Activated CD4-positive, alpha-beta memory T cell treated with anti-CD3 and anti-CD28 coated beads for 36 hours (primary cell): ENCODE measurements around the gene TMEM43. TPM values are rescaled to one million over a fixed set of nuclear protein-coding genes. Genes with fewer than 3 reads are reported as not detected.
"Not testable (repeated sequence)": the region's sequence is repeated elsewhere in the genome, so short reads cannot be mapped to it uniquely, and the experiment has no call there.

Experiments used
- CTCF ChIA-PET: fragments of 350-600 bp; sonication (Branson Sonifier 250); formaldehyde crosslinking; loops from one replicate; lab custom pipeline; 2021; ENCODE audit warnings: antibody characterized with exemption, inconsistent platforms; lab: Charles Lee
- POLR2A ChIA-PET: fragments of 350-600 bp; sonication (Branson Sonifier 250); formaldehyde crosslinking; loops from one replicate; lab custom pipeline; 2021; ENCODE audit warnings: antibody characterized with exemption; lab: Charles Lee
- DNase-seq: peaks from one replicate; pipeline ENCODE4 v3.0.0-alpha.2; 2020
- H3K27ac Mint-ChIP-seq: one replicate; pipeline ENCODE4 v1.8.0; 2021; ENCODE audit warnings: mixed read lengths
- H3K27me3 Mint-ChIP-seq: one replicate; pipeline ENCODE4 v1.8.0; 2021; ENCODE audit warnings: mixed read lengths
- H3K36me3 Mint-ChIP-seq: one replicate; pipeline ENCODE4 v1.8.0; 2021; ENCODE audit warnings: mixed read lengths
- H3K4me1 Mint-ChIP-seq: one replicate; pipeline ENCODE4 v1.8.0; 2021; ENCODE audit warnings: low read depth, mixed read lengths
- H3K4me3 Mint-ChIP-seq: one replicate; pipeline ENCODE4 v1.8.0; 2021; ENCODE audit warnings: mild to moderate bottlenecking, mixed read lengths
- H3K9me3 Mint-ChIP-seq: one replicate; pipeline ENCODE4 v1.8.0; 2021; ENCODE audit warnings: mixed read lengths
- intact Hi-C: fragments of 100-400 bp; cut with micrococcal nuclease; formaldehyde crosslinking; loops from one replicate; pipeline ENCODE4 v1.15.1; 2023
- total RNA-seq, 2 experiments: library from RNA; stranded (reverse); gene quantifications; one replicate each; pipeline ENCODE4 v1.2.3, GENCODE V29; 2021

Gene TMEM43
- total RNA-seq, 2 experiments from 2014 or later: 31.0 to 32.4 TPM

DNA sequence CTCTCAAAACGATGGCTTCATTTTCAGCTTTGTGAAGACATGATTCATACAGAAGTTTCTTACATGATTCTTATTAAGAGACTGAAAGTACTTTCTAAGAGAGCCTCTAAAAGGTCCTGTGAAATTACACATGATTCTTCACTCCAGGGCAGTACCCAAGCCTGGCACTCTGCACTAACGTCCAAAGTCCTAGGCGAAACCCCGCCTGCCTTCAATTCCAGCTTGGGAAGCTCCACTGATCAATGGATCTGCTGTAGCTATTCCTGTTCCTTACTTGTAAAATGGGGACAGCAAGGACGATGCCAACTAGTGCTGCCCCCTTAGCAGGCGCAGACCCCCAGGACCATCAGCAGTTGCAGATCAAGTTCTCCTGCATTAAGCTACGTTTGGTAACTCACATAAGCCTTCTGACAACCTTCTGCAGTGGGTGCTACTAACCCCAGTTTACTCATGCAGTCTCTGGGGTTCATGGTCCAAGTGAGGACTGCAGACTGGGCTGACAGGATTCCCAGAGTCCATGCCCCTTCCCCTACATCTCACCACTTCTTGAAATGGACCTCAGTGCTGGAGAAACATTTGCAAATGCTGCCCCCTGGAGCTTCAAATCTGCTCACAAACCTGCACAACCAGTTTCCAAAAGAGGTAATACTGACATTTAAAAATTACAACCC is 10.8 kb upstream of the TMEM43 start:
- DNase-seq: no peak
- no peak overlapping the region for H3K27ac Mint-ChIP-seq
- H3K9me3 Mint-ChIP-seq: no peaks in the 10 kb centered on the region
- POLR2A ChIA-PET: interaction anchor here (1.1 kb wide), 1 partner anchor 11 kb away, joined by 3 read pairs; the partner anchor contains the start of genes CHCHD4 and TMEM43
- no peaks in the 10 kb centered on the region for H3K27me3 Mint-ChIP-seq
- CTCF ChIA-PET: interaction anchor here (1.0 to 3.5 kb wide), 3 partner anchors 10 to 466 kb away, joined by 3 to 29 read pairs (median 6); partner anchors contain the start of genes CHCHD4 and TMEM43
- H3K4me1 Mint-ChIP-seq: no peaks in the 10 kb centered on the region
- intact Hi-C loops: loop anchor here (1.0 kb wide), 1 partner anchor 218 kb away; no protein-coding TSS in a partner anchor
- H3K36me3 Mint-ChIP-seq: peaks cover 36% of the 10 kb centered on the region
- no peak overlapping the region for H3K4me3 Mint-ChIP-seq

DNA sequence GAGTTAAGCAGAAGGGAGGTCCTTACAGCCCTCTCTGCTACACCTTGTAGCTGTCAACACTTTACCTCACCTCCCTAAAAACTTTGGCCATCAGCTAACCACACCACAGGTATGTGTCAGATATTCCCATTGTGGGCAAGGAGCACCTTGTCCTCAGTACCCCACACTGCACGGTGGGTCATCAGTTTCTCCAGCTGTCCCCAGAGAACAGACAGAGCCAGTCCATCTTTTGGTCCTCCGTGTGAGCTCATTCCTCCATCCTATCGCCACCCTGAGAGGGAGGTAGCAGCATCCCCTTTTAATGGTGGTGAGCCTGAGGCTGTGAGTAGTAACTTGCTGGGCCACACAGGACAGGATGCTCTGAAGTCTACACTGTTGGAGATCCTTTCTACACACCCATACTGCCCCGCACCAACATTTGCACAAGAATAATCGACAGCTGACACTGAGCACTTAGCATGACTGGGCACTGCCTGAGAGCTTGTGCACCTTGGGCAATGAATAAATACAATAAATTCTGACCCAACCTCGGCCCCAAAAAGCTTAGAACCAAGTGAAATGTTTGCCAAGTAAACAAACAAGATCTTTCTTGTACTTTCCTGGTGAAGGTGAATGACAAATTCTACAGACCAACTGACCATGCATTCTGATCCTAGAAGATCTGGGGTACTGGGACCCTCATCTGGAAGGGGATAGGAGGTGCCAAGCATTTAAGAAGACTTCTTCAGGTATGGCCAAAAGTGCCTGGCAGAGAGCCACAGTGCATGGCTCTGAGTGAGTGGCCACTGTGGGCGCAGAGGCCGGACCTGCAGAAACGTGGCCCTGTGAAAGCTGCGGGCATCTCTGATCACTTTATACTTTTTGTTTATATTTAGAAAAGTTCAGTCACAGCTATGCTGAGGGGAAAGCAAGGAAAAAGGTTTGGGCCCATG is 7.1 kb upstream of the TMEM43 start:
- Mint-ChIP-seq H3K36me3 (peaks cover 42% of the 10 kb centered on the region), H3K27me3 (no peaks in the 10 kb centered on the region), H3K4me3 (no peak overlapping the region), H3K4me1 (peaks cover 9% of the 10 kb centered on the region), H3K27ac (no peak overlapping the region), H3K9me3 (no peaks in the 10 kb centered on the region)
- DNase-seq: no peak
- CTCF ChIA-PET: interaction anchor here (1.5 kb wide), 1 partner anchor 86 kb away, joined by 3 read pairs; no protein-coding TSS in a partner anchor
- intact Hi-C loops: no loop called here
- POLR2A ChIA-PET: no interaction called here

GRCh38 chr3:14118400-14119381 is 6.2 kb upstream of the TMEM43 start:
- no peak for DNase-seq
- intact Hi-C loops: no loop called here
- no peak overlapping the region for H3K27ac Mint-ChIP-seq
- H3K4me3 Mint-ChIP-seq: no peak overlapping the region
- ChIA-PET POLR2A (no interaction called here), CTCF (interaction anchor here (1.7 kb wide), 1 partner anchor 222 kb away, joined by 4 read pairs; no protein-coding TSS in a partner anchor)
- H3K27me3 Mint-ChIP-seq: no peaks in the 10 kb centered on the region
- H3K36me3 Mint-ChIP-seq: peaks cover 36% of the 10 kb centered on the region
- H3K4me1 Mint-ChIP-seq: peaks cover 17% of the 10 kb centered on the region
- no peaks in the 10 kb centered on the region for H3K9me3 Mint-ChIP-seq

DNA sequence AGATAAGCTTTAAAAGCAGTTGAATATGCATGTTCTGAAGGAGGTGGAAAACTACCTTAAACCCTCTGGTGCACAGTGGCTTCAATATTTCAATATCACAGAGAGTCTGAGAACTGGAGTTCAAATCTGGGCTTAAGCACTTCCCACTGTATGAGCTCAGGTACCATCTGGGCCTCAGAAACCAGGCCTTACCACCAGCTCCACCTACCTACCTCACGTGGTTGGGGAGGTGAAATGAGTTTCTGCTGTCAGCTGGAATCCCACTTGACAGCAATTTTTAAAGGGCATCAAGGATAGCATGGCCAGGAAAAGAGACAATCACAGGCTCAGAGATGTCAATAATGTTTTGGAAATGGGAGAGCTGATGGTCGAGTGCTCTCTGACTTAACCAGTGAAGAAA is 5.2 kb upstream of the TMEM43 start:
- Mint-ChIP-seq H3K27ac (no peak overlapping the region), H3K4me3 (no peak overlapping the region), H3K9me3 (no peaks in the 10 kb centered on the region), H3K4me1 (peaks cover 19% of the 10 kb centered on the region), H3K27me3 (no peaks in the 10 kb centered on the region), H3K36me3 (peaks cover 30% of the 10 kb centered on the region)
- intact Hi-C loops: no loop called here
- DNase-seq: no peak
- POLR2A ChIA-PET: no interaction called here
- CTCF ChIA-PET: interaction anchor here (1.7 kb wide), 1 partner anchor 223 kb away, joined by 4 read pairs; no protein-coding TSS in a partner anchor

DNA sequence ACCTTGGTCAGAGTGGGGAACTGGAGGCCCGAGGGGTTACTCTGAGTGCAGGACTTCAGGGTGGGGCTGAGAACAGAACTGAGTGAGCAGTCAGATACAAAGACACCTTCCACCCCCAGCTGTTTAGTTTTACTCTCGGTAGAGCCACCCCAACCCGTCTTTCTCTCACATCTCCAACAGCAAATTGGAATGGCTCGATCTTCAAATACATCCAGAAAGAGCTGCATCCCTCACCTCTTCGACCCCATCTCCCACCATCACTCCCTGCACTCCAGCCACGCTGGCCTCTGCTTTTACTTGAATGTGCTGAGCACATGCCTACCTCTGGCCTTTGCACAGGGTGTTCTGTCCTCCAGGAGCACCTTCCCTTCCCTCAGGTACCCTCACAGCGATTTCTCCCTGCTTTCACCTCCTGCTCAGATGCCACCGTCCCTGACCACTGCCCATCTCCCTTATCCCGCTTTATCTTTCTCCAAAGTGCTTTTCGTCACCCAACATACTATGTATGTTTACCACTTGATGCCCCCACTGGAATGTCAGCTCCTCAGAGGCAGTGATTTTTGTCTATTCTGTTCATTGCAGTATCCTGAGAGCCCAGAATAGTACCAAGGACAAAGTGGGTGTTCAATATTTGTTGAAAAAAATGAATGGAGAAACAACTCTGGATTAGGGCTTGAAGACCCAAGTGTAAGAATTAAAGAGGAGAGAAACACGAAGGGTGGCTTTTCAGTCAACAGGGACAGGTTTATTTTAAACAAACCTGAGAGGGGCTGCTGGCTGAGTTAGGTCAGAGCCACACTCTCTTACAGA is 4.5 kb upstream of the TMEM43 start:
- DNase-seq: no peak
- peaks cover 24% of the 10 kb centered on the region for H3K36me3 Mint-ChIP-seq
- no peak overlapping the region for H3K27ac Mint-ChIP-seq
- no peak overlapping the region for H3K4me3 Mint-ChIP-seq
- CTCF ChIA-PET: interaction anchor here (0.8 to 1.7 kb wide), 2 partner anchors 57 to 224 kb away, joined by 3 to 4 read pairs; no protein-coding TSS in a partner anchor
- POLR2A ChIA-PET: no interaction called here
- intact Hi-C loops: no loop called here
- H3K27me3 Mint-ChIP-seq: no peaks in the 10 kb centered on the region
- H3K4me1 Mint-ChIP-seq: peaks cover 19% of the 10 kb centered on the region
- H3K9me3 Mint-ChIP-seq: no peaks in the 10 kb centered on the region

DNA sequence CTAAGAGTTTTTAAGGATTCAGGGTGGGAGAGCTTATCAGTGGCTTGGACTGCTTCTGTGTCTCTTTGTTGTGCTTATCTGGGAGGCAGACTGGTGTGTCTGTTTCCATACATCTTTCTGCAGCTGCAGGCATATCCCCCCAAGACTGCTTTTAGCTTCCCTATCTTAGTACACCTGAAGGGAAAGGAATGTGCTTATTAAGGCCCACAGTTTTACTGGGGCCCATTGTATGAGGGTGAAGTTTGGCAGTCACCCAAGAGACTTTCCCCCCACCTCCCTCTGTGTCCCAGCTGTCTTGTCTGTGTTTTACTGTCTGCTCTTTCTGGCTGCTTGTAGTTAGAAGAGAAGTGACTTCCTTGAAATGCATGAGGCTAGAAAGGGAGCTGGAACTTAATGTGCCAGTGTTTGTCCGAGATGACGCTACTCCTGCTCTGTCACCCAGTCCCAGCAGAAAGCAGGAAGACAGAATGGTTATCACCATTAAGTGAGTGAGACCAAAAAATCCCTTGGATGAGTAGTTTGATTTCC is 3.9 kb upstream of the TMEM43 start:
- intact Hi-C loops, H3K4me3 Mint-ChIP-seq, POLR2A ChIA-PET, H3K27me3 Mint-ChIP-seq, H3K27ac Mint-ChIP-seq, H3K9me3 Mint-ChIP-seq, DNase-seq: not testable (repeated sequence)
- CTCF ChIA-PET: interaction anchor here (0.8 kb wide), 1 partner anchor 56 kb away, joined by 3 read pairs; no protein-coding TSS in a partner anchor
- H3K36me3 Mint-ChIP-seq: peaks cover 21% of the 10 kb centered on the region
- H3K4me1 Mint-ChIP-seq: peaks cover 22% of the 10 kb centered on the region

DNA sequence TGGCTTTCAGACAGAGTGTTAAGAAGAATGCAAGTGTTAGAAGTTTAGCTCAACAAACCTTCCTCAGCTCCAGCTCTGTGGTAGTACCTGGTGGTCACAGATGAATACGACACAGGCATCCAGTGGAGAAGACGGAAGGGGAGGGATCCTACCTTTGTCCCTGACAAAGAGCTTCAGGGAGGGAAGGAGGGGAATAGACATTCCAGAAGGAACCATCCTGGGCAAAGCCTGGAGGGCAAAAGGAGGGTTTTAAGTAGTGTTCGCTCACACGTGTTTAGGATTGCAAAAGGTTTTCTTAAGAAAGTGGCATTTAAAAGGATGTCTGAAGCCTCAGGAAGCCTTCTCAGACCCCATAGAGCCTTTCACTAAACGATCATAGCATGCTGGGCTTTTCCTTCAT is 3.0 kb upstream of the TMEM43 start:
- CTCF ChIA-PET: interaction anchor here (0.5 kb wide), 1 partner anchor 1080 kb away, joined by 3 read pairs; no protein-coding TSS in a partner anchor
- intact Hi-C loops: no loop called here
- no peaks in the 10 kb centered on the region for H3K27me3 Mint-ChIP-seq
- H3K9me3 Mint-ChIP-seq: no peaks in the 10 kb centered on the region
- DNase-seq: no peak
- no peak overlapping the region for H3K4me3 Mint-ChIP-seq
- POLR2A ChIA-PET: interaction anchor here (0.5 to 4.8 kb wide), 2 partner anchors 22 to 315 kb away, joined by 4 to 52 read pairs; no protein-coding TSS in a partner anchor
- H3K4me1 Mint-ChIP-seq: peaks cover 30% of the 10 kb centered on the region
- H3K27ac Mint-ChIP-seq: no peak overlapping the region
- H3K36me3 Mint-ChIP-seq: peaks cover 20% of the 10 kb centered on the region

GRCh38 chr3:14122301-14122700 is 2.6 kb upstream of the TMEM43 start:
- ChIA-PET CTCF (no interaction called here), POLR2A (interaction anchor here (0.5 to 4.8 kb wide), 3 partner anchors 22 to 316 kb away, joined by 3 to 52 read pairs (median 4); no protein-coding TSS in a partner anchor)
- Mint-ChIP-seq H3K4me3 (peak overlapping the region; percentile 31), H3K9me3 (no peaks in the 10 kb centered on the region), H3K36me3 (peaks cover 20% of the 10 kb centered on the region), H3K4me1 (peaks cover 34% of the 10 kb centered on the region), H3K27me3 (no peaks in the 10 kb centered on the region), H3K27ac (peak overlapping the region; percentile 1)
- intact Hi-C loops: no loop called here
- no peak for DNase-seq

DNA sequence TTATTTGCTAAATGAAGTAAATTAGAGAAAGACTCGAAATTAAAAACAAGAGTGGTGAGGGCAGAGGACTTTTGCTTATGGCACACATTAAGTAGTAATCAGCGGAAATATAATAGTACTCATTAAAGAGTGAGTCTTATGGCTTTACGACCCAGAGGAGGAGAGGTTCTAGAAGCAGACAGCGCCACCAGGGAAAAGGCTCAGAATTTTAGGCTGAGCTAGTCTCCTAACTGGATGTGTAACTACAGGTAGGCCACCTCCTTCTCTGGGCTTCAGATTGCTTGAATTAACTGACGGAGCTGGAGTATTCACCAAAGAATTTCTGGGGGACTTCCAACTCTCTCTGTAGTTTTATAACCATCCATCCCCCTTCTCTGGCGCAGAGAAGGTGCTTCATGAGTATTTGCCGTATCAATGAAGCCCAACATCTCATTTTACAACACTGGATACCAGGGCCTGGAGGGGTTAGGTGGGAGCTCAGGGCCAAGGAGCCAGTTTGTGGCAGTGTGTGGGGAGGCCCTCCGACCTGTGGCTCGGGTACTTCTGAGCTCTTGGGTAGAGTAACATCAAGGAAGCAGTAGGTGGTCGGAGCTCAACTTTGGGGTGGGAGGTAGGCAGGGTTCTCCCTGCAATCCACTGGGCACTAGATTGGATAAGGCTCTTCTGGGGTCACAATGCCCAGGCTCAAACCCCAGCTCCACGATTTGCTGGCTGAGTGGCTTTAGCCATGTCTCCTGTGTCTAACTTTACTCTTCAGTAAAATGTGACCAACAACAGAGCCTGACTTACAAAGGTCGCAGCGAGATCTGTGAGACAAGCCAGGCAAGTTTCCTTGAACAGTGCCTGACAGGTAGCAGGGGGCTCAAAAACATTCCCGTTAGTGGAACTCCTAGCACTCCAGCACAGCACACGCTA is 1.3 kb upstream of the TMEM43 start:
- peaks cover 47% of the 10 kb centered on the region for H3K4me1 Mint-ChIP-seq
- peak overlapping the region; percentile 81 for H3K27ac Mint-ChIP-seq
- peaks cover 28% of the 10 kb centered on the region for H3K36me3 Mint-ChIP-seq
- ChIA-PET POLR2A (interaction anchor here (0.7 to 4.8 kb wide), 4 partner anchors 8 to 308 kb away, joined by 3 to 52 read pairs (median 26); partner anchors contain the start of genes LSM3 and XPC), CTCF (interaction anchor here (0.7 to 3.5 kb wide), 7 partner anchors 9 to 476 kb away, joined by 3 to 21 read pairs (median 6); partner anchors contain the start of genes LSM3, WNT7A and XPC)
- no peaks in the 10 kb centered on the region for H3K9me3 Mint-ChIP-seq
- DNase-seq: no peak
- H3K4me3 Mint-ChIP-seq: peak overlapping the region; percentile 86
- intact Hi-C loops: loop anchor here (1.0 kb wide), 4 partner anchors 21 to 528 kb away; partner anchors contain the start of genes CCDC174, LSM3 and XPC
- no peaks in the 10 kb centered on the region for H3K27me3 Mint-ChIP-seq
